Measurements from ENCODE around the gene RPS6KA6.
"Not testable (repeated sequence)": the region's sequence is repeated elsewhere in the genome, so short reads cannot be mapped to it uniquely, and the experiment has no call there.

RPS6KA6 gene

GRCh38 chrX:84108584-84108983, 79.4 kb downstream of the RPS6KA6 start:
- H3K4me3 ChIP-seq (ENCODE audit: low read depth, low read length), result no peak overlapping the region
- TF ChIP-seq, protein P1, sequence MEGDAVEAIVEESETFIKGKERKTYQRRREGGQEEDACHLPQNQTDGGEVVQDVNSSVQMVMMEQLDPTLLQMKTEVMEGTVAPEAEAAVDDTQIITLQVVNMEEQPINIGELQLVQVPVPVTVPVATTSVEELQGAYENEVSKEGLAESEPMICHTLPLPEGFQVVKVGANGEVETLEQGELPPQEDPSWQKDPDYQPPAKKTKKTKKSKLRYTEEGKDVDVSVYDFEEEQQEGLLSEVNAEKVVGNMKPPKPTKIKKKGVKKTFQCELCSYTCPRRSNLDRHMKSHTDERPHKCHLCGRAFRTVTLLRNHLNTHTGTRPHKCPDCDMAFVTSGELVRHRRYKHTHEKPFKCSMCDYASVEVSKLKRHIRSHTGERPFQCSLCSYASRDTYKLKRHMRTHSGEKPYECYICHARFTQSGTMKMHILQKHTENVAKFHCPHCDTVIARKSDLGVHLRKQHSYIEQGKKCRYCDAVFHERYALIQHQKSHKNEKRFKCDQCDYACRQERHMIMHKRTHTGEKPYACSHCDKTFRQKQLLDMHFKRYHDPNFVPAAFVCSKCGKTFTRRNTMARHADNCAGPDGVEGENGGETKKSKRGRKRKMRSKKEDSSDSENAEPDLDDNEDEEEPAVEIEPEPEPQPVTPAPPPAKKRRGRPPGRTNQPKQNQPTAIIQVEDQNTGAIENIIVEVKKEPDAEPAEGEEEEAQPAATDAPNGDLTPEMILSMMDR (IDR thresholded peaks at IDR 0.05; ENCODE audit: borderline replicate concordance, insufficient read depth, low read depth, low read length), result no peak

DNA sequence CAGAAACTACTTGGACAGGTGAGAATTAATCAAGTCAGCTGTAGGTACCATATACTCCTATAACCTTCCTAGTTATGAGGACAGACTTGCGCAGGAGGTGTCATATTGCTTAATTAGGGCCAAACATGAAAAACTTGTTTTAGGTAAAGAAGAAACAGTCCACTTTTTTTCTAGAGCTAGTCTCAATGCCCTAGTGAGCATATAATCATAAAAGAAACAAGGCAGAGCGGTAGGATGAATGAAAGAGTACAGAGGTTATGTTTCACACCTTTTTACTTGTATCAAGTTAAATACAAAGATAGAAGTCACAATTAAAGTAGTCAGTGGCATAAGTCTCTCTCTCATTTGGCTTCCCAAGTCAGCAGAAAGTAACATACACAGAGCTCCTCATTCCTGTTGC, 88.9 kb downstream of the RPS6KA6 start:
- TF ChIP-seq, protein P1 (IDR thresholded peaks at IDR 0.05; ENCODE audit: borderline replicate concordance, insufficient read depth, low read depth, low read length), result no peak
- H3K4me3 ChIP-seq (ENCODE audit: low read depth, low read length), result no peak overlapping the region

DNA sequence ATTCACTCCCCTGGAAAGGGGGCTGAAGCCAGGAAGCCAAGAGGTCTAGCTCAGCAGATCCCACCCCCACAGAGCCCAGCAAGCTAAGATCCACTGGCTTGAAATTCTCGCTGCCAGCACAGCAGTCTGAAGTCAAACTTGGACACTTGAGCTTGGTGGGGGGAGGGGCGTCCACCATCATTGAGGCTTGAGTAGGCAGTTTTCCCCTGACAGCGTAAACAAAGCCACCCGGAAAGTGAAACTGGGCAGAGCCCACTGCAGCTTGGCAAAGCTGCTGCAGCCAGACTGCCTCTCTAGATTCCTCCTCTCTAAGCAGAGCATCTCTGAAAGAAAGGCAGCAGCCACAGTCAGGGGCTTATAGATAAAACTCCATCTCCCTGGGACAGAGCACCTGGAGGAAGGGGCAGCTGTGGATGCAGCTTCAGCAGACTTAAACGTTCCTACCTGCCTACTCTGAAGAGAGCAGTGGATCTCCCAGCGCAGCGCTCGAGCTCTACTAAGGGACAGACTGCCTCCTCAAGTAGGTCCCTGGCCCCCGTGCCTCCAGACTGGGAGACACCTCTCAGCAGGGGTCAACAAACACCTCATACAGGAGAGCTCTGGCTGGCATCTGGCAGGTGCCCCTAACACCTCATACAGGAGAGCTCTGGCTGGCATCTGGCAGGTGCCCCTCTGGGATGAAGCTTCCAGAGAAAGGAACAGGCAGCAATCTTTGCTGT, 108.4 kb downstream of the RPS6KA6 start:
- H3K4me3 ChIP-seq (ENCODE audit: low read depth, low read length), result not testable (repeated sequence)

DNA sequence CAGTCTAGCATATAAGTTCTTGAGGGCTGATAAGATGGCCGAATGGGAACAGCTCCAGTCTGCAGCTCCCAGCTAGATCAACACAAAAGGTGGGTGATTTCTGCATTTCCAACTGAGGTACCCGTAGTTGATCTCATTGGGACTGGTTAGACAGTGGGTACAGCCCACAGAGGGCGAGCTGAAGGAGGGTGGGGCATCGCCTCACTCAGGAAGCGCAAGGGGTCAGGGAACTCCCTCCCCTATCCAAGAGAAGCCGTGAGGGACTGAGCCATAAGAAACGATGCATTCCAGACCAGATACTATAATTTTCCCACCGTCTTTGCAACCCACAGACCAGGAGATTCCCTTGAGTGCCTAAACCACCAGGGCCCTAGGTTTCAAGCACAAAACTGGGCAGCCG, 109.0 kb downstream of the RPS6KA6 start:
- TF ChIP-seq, protein P1 (IDR thresholded peaks at IDR 0.05; ENCODE audit: borderline replicate concordance, insufficient read depth, low read depth, low read length), result no peak
- no peak overlapping the region for H3K4me3 ChIP-seq (ENCODE audit: low read depth, low read length)

DNA sequence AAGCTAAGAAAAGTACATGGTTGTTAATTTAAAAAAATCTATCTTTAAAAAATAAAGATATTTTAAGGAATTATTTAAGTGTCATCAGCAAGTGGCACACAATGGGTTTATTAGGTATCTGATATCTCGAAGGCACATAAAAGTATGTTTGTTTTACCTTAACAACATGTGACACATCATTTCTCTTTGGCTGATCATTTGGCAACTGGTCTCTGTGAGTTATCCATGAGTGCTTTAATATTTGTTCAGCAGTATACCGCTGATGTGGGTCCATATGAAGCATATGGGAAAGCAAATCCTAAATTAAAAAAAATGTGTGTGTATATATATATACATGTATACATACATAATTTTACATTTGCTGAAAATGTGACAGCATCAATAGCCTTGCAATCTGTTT, 123.2 kb downstream of the RPS6KA6 start:
- H3K4me3 ChIP-seq (ENCODE audit: low read depth, low read length), result no peak overlapping the region
- TF ChIP-seq, protein P1 (IDR thresholded peaks at IDR 0.05; ENCODE audit: borderline replicate concordance, insufficient read depth, low read depth, low read length), result no peak

- no peak overlapping the region for H3K4me3 ChIP-seq (ENCODE audit: low read depth, low read length)
- TF ChIP-seq, protein P1 (IDR thresholded peaks at IDR 0.05; ENCODE audit: borderline replicate concordance, insufficient read depth, low read depth, low read length), result no peak
Observed at GRCh38 chrX:84064164-84064563, 123.8 kb downstream of the RPS6KA6 start.

- TF ChIP-seq, protein P1 (IDR thresholded peaks at IDR 0.05; ENCODE audit: borderline replicate concordance, insufficient read depth, low read depth, low read length), result no peak
- H3K4me3 ChIP-seq (ENCODE audit: low read depth, low read length), result no peak overlapping the region
Observed at GRCh38 chrX:84047339-84047738, 140.7 kb downstream of the RPS6KA6 start.

Measured in GM12875 (cell line).